HCT116 (cell line): ENCODE results near the gene OR12D2. TPM values are rescaled to one million over a fixed set of nuclear protein-coding genes. Genes with fewer than 3 reads are reported as not detected.

Experiments
- ATAC-seq: fragments of 200-7000 bp; cut with Tn5 transposase; 2 replicates; pipeline ENCODE4 v1.9.1; 2020; ENCODE audit warnings: mild to moderate bottlenecking, moderate library complexity
- BruUV-seq: library from RNA; stranded (reverse); fragments of 400-500 nt; replicated peaks from 2 replicates; lab custom pipeline; 2021; lab: Mats Ljungman, UMichigan
- CTCF ChIA-PET: fragments of 300-600 bp; sonication (Branson Sonifier 250); formaldehyde crosslinking; loops from one replicate; lab custom pipeline; 2021; ENCODE audit warnings: antibody characterized with exemption; lab: Charles Lee
- POLR2A ChIA-PET: fragments of 300-600, 350-600 bp; sonication (Branson Sonifier 250); formaldehyde crosslinking; loops from one replicate; lab custom pipeline; 2021; ENCODE audit warnings: antibody characterized with exemption; lab: Charles Lee
- RAD21 ChIA-PET, 2 experiments: fragments of 300-600 bp; sonication (Branson Sonifier 250); formaldehyde crosslinking; loops; one replicate each; lab custom pipeline; 2023; ENCODE audit warnings: low total read pairs in 2 of 2; ENCODE audit not compliant: uncharacterized antibody in 2 of 2, unreplicated experiment in 2 of 2, low non-redundant PET in 1 of 2; lab: Charles Lee
- DNase-seq: peaks from one replicate; pipeline ENCODE4 v3.0.0-alpha.2; 2010; ENCODE audit warnings: low read depth, low spot score
- H2AFZ ChIP-seq: fragments of 200-600 bp; shearing (Covaris generic), sonication (generic); 2 replicates; pipeline ENCODE4 v1.6.1; 2017; ENCODE audit warnings: low read depth, mixed run types, mixed read lengths, antibody characterized with exemption, low read length; ENCODE audit not compliant: poor library complexity, severe bottlenecking
- H3K27ac ChIP-seq: 2 replicates; pipeline ENCODE4 v1.5.1; 2012; ENCODE audit warnings: low read depth, low read length
- H3K27me3 ChIP-seq: fragments of 200-600 bp; sonication (generic); 2 replicates; pipeline ENCODE4 v1.6.1; 2016; ENCODE audit warnings: mixed run types, low read length, mixed read lengths; ENCODE audit not compliant: insufficient read depth
- H3K36me3 ChIP-seq, 2 experiments: fragments of 200-500 bp in 1 of 2; fragments of 200-600 bp in 1 of 2; sonication (Bioruptor generic) in 1 of 2; sonication (generic) in 1 of 2; 2 replicates each; pipeline versions ENCODE4 v1.5.1 to v1.6.1; 2014 to 2016; ENCODE audit warnings: low read length in 2 of 2, inconsistent platforms in 1 of 2, mixed read lengths in 1 of 2, mixed run types in 1 of 2; ENCODE audit not compliant: insufficient read depth in 2 of 2, control insufficient read depth in 1 of 2
- H3K4me1 ChIP-seq, 2 experiments: fragments of 200-600 bp in 1 of 2; sonication (generic) in 1 of 2; 2 replicates each; pipeline versions ENCODE4 v1.5.1 to v1.6.1; 2012 to 2017; ENCODE audit warnings: low read length in 2 of 2, inconsistent platforms in 1 of 2, mild to moderate bottlenecking in 1 of 2, mixed read lengths in 1 of 2, mixed run types in 1 of 2, moderate library complexity in 1 of 2; ENCODE audit not compliant: insufficient read depth in 2 of 2, control insufficient read depth in 1 of 2
- H3K4me2 ChIP-seq: fragments of 200-600 bp; sonication (generic); 2 replicates; pipeline ENCODE4 v1.6.1; 2017; ENCODE audit warnings: mixed run types, low read length, mixed read lengths
- H3K4me3 ChIP-seq, 2 experiments: fragments of 200-600 bp in 1 of 2; sonication (generic) in 1 of 2; replicated peaks in 1 of 2; 2 replicates each; pipeline ENCODE4 v1.5.1; 2011 to 2016; ENCODE audit warnings: low read length in 2 of 2, control low read depth in 1 of 2, low read depth in 1 of 2, mild to moderate bottlenecking in 1 of 2, mixed read lengths in 1 of 2, mixed run types in 1 of 2
- H3K79me2 ChIP-seq: fragments of 200-600 bp; sonication (generic); 2 replicates; pipeline ENCODE4 v1.6.1; 2017; ENCODE audit warnings: mild to moderate bottlenecking, mixed run types, low read length, moderate library complexity, mixed read lengths; ENCODE audit not compliant: insufficient read depth
- H3K9ac ChIP-seq: fragments of 200-600 bp; sonication (generic); 2 replicates; pipeline ENCODE4 v1.6.1; 2016; ENCODE audit warnings: low read length, mixed read lengths
- H3K9me2 ChIP-seq: fragments of 200-600 bp; sonication (generic), shearing (Covaris generic); 2 replicates; pipeline ENCODE4 v1.6.1; 2017; ENCODE audit warnings: mixed run types, mild to moderate bottlenecking, moderate library complexity; ENCODE audit not compliant: insufficient read depth
- H3K9me3 ChIP-seq, 2 experiments: fragments of 200-500 bp in 1 of 2; fragments of 200-600 bp in 1 of 2; sonication (Bioruptor generic) in 1 of 2; sonication (generic) in 1 of 2; 2 replicates each; pipeline ENCODE4 v1.6.1; 2014 to 2017; ENCODE audit warnings: low read length in 2 of 2, mixed read lengths in 2 of 2, inconsistent platforms in 1 of 2, low read depth in 1 of 2, mild to moderate bottlenecking in 1 of 2, mixed run types in 1 of 2, moderate library complexity in 1 of 2; ENCODE audit not compliant: control insufficient read depth in 1 of 2, insufficient read depth in 1 of 2
- H4K20me1 ChIP-seq: fragments of 200-600 bp; sonication (generic), shearing (Covaris generic); 2 replicates; pipeline ENCODE4 v1.6.1; 2017; ENCODE audit warnings: mixed run types, mild to moderate bottlenecking, moderate library complexity; ENCODE audit not compliant: insufficient read depth
- ELF1 ChIP-seq: IDR thresholded peaks from 2 replicates; pipeline ENCODE4 v1.6.1; 2012; ENCODE audit warnings: low read depth, borderline replicate concordance
- EZH2phosphoT487 ChIP-seq: fragments of 200-600 bp; IDR thresholded peaks from 2 replicates; pipeline ENCODE4 v1.6.1; 2018; ENCODE audit warnings: antibody characterized with exemption, borderline replicate concordance
- FOSL1 ChIP-seq: IDR thresholded peaks from 2 replicates; pipeline ENCODE4 v1.6.1; 2012; ENCODE audit warnings: low read depth
- MAX ChIP-seq: IDR thresholded peaks from 2 replicates; pipeline ENCODE4 v1.6.1; 2012
- POLR2AphosphoS5 ChIP-seq: IDR thresholded peaks from 2 replicates; pipeline ENCODE4 v1.6.1; 2011; ENCODE audit warnings: mild to moderate bottlenecking, low read depth, low read length, moderate library complexity
- REST ChIP-seq: IDR thresholded peaks from 2 replicates; pipeline ENCODE4 v1.6.1; 2012; ENCODE audit warnings: low read depth
- SP1 ChIP-seq: IDR thresholded peaks from 2 replicates; pipeline ENCODE4 v1.6.1; 2012; ENCODE audit warnings: low read depth
- TCF7L2 ChIP-seq: IDR thresholded peaks from 2 replicates; pipeline ENCODE4 v1.7.0; 2011; ENCODE audit warnings: borderline replicate concordance, inconsistent platforms; ENCODE audit not compliant: insufficient read depth, insufficient read length; ENCODE audit errors: extremely low read depth
- YY1 ChIP-seq: IDR thresholded peaks from 2 replicates; pipeline ENCODE4 v1.6.1; 2011; ENCODE audit warnings: low read length, low read depth, moderate library complexity, mild to moderate bottlenecking; ENCODE audit not compliant: insufficient replicate concordance; ENCODE audit errors: extremely low read depth
- ZBTB33 ChIP-seq: IDR thresholded peaks from 2 replicates; pipeline ENCODE4 v1.6.1; 2011; ENCODE audit warnings: mild to moderate bottlenecking, low read length, moderate library complexity; ENCODE audit not compliant: insufficient replicate concordance; ENCODE audit errors: extremely low read depth
- intact Hi-C: fragments of 100-400 bp; cut with micrococcal nuclease; formaldehyde crosslinking; loops from 2 replicates; pipeline ENCODE4 v1.10.0; 2022
- total RNA-seq: library from RNA; stranded (reverse); gene quantifications from one replicate; pipeline ENCODE4 v1.2.1, GENCODE V29; 2021; ENCODE audit not compliant: unreplicated experiment

OR12D2 gene
- total RNA-seq, 1 experiment from 2014 or later, result not detected

GRCh38 chr6:29403801-29404200 is 8.4 kb downstream of the OR12D2 start:
- CTCF ChIA-PET, result no interaction called here
- no peaks in the 10 kb centered on the region for H3K9me2 ChIP-seq

More at GRCh38 chr6:29403801-29404200, 8.4 kb downstream of the OR12D2 start:
- Histone ChIP-seq H3K36me3 (no peaks in the 10 kb centered on the region), H4K20me1 (no peaks in the 10 kb centered on the region), H2AFZ (no peak overlapping the region), H3K4me2 (no peak overlapping the region), H3K4me3 (no peak overlapping the region), H3K79me2 (no peaks in the 10 kb centered on the region), H3K4me1 (no peaks in the 10 kb centered on the region), H3K9ac (no peak overlapping the region), H3K27me3 (no peaks in the 10 kb centered on the region), H3K9me3 (no peaks in the 10 kb centered on the region), H3K27ac (no peak overlapping the region)
- ChIA-PET RAD21 (no interaction called here), POLR2A (no interaction called here)
- DNase-seq, result no peak
- no TSS peak for BruUV-seq
- TF ChIP-seq POLR2AphosphoS5, result no peak
- TF ChIP-seq ZBTB33, result no peak
- no peak for TF ChIP-seq MAX
- TF ChIP-seq REST, result no peak
- TF ChIP-seq YY1, result no peak
- no peak for TF ChIP-seq SP1
- no peak for TF ChIP-seq TCF7L2
- no peak for TF ChIP-seq FOSL1
- TF ChIP-seq ELF1, result no peak
- TF ChIP-seq EZH2phosphoT487, result no peak
- intact Hi-C loops, result no loop called here
- no peak for ATAC-seq
